HEK293 (cell line): ENCODE measurements around the gene PRSS1.

Experiments
- CTCF ChIA-PET: fragments of 350-600 bp; formaldehyde crosslinking; extraction: SDS; loops from one replicate; lab custom pipeline; 2021; ENCODE audit warnings: antibody characterized with exemption; lab: Yijun Ruan, JAX
- POLR2A ChIA-PET: fragments of 300-600 bp; formaldehyde crosslinking; extraction: SDS; loops from one replicate; lab custom pipeline; 2020; ENCODE audit warnings: antibody characterized with exemption, inconsistent platforms; lab: Yijun Ruan, JAX
- H3K27ac ChIP-seq: fragments of 200-500 bp; sonication (Bioruptor generic); 2 replicates; pipeline ENCODE4 v1.5.1; 2014; ENCODE audit warnings: low read depth, low read length, control low read depth, inconsistent platforms; ENCODE audit errors: extremely low read depth
- H3K36me3 ChIP-seq, 2 experiments: fragments of 200-500 bp in 1 of 2; sonication (Bioruptor generic) in 1 of 2; 1 replicate in 1 of 2; 2 replicates in 1 of 2; pipeline ENCODE4 v1.5.1; 2014 to 2017; ENCODE audit warnings: inconsistent platforms in 2 of 2, low read length in 2 of 2; ENCODE audit not compliant: control insufficient read depth in 2 of 2, insufficient read depth in 1 of 2
- H3K4me1 ChIP-seq: fragments of 200-500 bp; sonication (Bioruptor generic); 2 replicates; pipeline ENCODE4 v1.5.1; 2014; ENCODE audit warnings: mild to moderate bottlenecking, low read length, inconsistent platforms; ENCODE audit not compliant: control insufficient read depth, insufficient read depth
- H3K4me3 ChIP-seq: 2 replicates; pipeline ENCODE4 v1.5.1; 2011; ENCODE audit warnings: low read depth, mild to moderate bottlenecking, control low read depth, low read length, moderate library complexity
- H3K9me3 ChIP-seq: fragments of 200-500 bp; sonication (Bioruptor generic); 2 replicates; pipeline ENCODE4 v1.5.1; 2014; ENCODE audit warnings: low read depth, low read length, inconsistent platforms; ENCODE audit not compliant: control insufficient read depth, insufficient read depth
- BCL11B ChIP-seq: fragments of 450-650 bp; formaldehyde crosslinking; IDR thresholded peaks from 2 replicates; pipeline ENCODE4 v1.5.1; 2016; ENCODE audit warnings: low read depth, missing biosample characterization, missing genetic modification characterization
- GFI1B ChIP-seq: fragments of 450-650 bp; formaldehyde crosslinking; IDR thresholded peaks from 2 replicates; pipeline ENCODE4 v1.5.1; 2016; ENCODE audit warnings: missing biosample characterization, missing genetic modification characterization
- PRDM1 ChIP-seq: fragments of 450-650 bp; formaldehyde crosslinking; IDR thresholded peaks from 2 replicates; pipeline ENCODE4; 2016; ENCODE audit warnings: missing biosample characterization, missing genetic modification characterization
- ZEB2 ChIP-seq: fragments of 450-650 bp; formaldehyde crosslinking; IDR thresholded peaks from 2 replicates; pipeline ENCODE4 v1.5.1; 2016; ENCODE audit warnings: missing biosample characterization, missing genetic modification characterization
- ZFP69B ChIP-seq: fragments of 450-650 bp; formaldehyde crosslinking; IDR thresholded peaks from 2 replicates; pipeline ENCODE4 v1.5.1; 2016; ENCODE audit warnings: missing biosample characterization, missing genetic modification characterization
- ZNF16 ChIP-seq: fragments of 450-650 bp; formaldehyde crosslinking; IDR thresholded peaks from 2 replicates; pipeline ENCODE4 v1.5.1; 2016; ENCODE audit warnings: low read depth, missing biosample characterization, missing genetic modification characterization
- ZNF423 ChIP-seq: fragments of 450-650 bp; formaldehyde crosslinking; IDR thresholded peaks from 2 replicates; pipeline ENCODE4 v1.5.1; 2016; ENCODE audit warnings: missing biosample characterization, missing genetic modification characterization
- TF ChIP-seq, protein P1 (sequence below): fragments of 450-650 bp; formaldehyde crosslinking; IDR thresholded peaks from 2 replicates; pipeline ENCODE4 v1.5.1; 2016; ENCODE audit warnings: missing biosample characterization, missing genetic modification characterization
- TF ChIP-seq, protein P2 (sequence below): fragments of 450-650 bp; formaldehyde crosslinking; IDR thresholded peaks from 2 replicates; pipeline ENCODE4 v1.5.1; 2017; ENCODE audit warnings: missing biosample characterization, missing genetic modification characterization
- TF ChIP-seq, protein P3 (sequence below): fragments of 450-650 bp; formaldehyde crosslinking; IDR thresholded peaks from 2 replicates; pipeline ENCODE4 v1.5.1; 2017; ENCODE audit warnings: missing biosample characterization, missing genetic modification characterization
- TF ChIP-seq, protein P4 (sequence below): fragments of 450-650 bp; formaldehyde crosslinking; IDR thresholded peaks from 2 replicates; pipeline ENCODE4 v1.5.1; 2016; ENCODE audit warnings: missing biosample characterization, missing genetic modification characterization

Gene PRSS1

DNA sequence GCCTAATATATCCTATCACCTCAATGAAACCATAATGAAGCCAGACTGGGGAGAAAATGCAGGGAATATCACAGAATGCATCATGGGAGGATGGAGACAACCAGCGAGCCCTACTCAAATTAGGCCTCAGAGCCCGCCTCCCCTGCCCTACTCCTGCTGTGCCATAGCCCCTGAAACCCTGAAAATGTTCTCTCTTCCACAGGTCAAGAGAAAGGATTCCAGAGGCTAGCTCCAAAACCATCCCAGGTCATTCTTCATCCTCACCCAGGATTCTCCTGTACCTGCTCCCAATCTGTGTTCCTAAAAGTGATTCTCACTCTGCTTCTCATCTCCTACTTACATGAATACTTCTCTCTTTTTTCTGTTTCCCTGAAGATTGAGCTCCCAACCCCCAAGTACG, 53.0 kb downstream of the PRSS1 start:
- Histone ChIP-seq H3K36me3 (no peaks in the 10 kb centered on the region), H3K9me3 (no peaks in the 10 kb centered on the region), H3K4me3 (no peak overlapping the region), H3K27ac (no peak overlapping the region), H3K4me1 (no peaks in the 10 kb centered on the region)
- ChIA-PET CTCF (interaction anchor here (0.8 to 1.0 kb wide), 2 partner anchors 170 to 172 kb away, joined by 3 read pairs; no protein-coding TSS in a partner anchor), POLR2A (no interaction called here)
- TF ChIP-seq ZEB2 (tag by site-specific recombination) = no peak
- TF ChIP-seq BCL11B = no peak
- TF ChIP-seq ZNF16 (tag by site-specific recombination) = no peak
- TF ChIP-seq ZFP69B (tag by site-specific recombination) = no peak
- TF ChIP-seq, protein P1, sequence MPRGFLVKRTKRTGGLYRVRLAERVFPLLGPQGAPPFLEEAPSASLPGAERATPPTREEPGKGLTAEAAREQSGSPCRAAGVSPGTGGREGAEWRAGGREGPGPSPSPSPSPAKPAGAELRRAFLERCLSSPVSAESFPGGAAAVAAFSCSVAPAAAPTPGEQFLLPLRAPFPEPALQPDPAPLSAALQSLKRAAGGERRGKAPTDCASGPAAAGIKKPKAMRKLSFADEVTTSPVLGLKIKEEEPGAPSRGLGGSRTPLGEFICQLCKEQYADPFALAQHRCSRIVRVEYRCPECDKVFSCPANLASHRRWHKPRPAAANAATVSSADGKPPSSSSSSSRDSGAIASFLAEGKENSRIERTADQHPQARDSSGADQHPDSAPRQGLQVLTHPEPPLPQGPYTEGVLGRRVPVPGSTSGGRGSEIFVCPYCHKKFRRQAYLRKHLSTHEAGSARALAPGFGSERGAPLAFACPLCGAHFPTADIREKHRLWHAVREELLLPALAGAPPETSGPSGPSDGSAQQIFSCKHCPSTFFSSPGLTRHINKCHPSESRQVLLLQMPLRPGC = no peak
- TF ChIP-seq, protein P2, sequence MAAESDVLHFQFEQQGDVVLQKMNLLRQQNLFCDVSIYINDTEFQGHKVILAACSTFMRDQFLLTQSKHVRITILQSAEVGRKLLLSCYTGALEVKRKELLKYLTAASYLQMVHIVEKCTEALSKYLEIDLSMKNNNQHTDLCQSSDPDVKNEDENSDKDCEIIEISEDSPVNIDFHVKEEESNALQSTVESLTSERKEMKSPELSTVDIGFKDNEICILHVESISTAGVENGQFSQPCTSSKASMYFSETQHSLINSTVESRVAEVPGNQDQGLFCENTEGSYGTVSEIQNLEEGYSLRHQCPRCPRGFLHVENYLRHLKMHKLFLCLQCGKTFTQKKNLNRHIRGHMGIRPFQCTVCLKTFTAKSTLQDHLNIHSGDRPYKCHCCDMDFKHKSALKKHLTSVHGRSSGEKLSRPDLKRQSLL (tag by site-specific recombination) = no peak
- no peak for TF ChIP-seq PRDM1 (tag by site-specific recombination)
- TF ChIP-seq, protein P3, sequence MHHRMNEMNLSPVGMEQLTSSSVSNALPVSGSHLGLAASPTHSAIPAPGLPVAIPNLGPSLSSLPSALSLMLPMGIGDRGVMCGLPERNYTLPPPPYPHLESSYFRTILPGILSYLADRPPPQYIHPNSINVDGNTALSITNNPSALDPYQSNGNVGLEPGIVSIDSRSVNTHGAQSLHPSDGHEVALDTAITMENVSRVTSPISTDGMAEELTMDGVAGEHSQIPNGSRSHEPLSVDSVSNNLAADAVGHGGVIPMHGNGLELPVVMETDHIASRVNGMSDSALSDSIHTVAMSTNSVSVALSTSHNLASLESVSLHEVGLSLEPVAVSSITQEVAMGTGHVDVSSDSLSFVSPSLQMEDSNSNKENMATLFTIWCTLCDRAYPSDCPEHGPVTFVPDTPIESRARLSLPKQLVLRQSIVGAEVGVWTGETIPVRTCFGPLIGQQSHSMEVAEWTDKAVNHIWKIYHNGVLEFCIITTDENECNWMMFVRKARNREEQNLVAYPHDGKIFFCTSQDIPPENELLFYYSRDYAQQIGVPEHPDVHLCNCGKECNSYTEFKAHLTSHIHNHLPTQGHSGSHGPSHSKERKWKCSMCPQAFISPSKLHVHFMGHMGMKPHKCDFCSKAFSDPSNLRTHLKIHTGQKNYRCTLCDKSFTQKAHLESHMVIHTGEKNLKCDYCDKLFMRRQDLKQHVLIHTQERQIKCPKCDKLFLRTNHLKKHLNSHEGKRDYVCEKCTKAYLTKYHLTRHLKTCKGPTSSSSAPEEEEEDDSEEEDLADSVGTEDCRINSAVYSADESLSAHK (tag by site-specific recombination) = no peak
- TF ChIP-seq, protein P4, sequence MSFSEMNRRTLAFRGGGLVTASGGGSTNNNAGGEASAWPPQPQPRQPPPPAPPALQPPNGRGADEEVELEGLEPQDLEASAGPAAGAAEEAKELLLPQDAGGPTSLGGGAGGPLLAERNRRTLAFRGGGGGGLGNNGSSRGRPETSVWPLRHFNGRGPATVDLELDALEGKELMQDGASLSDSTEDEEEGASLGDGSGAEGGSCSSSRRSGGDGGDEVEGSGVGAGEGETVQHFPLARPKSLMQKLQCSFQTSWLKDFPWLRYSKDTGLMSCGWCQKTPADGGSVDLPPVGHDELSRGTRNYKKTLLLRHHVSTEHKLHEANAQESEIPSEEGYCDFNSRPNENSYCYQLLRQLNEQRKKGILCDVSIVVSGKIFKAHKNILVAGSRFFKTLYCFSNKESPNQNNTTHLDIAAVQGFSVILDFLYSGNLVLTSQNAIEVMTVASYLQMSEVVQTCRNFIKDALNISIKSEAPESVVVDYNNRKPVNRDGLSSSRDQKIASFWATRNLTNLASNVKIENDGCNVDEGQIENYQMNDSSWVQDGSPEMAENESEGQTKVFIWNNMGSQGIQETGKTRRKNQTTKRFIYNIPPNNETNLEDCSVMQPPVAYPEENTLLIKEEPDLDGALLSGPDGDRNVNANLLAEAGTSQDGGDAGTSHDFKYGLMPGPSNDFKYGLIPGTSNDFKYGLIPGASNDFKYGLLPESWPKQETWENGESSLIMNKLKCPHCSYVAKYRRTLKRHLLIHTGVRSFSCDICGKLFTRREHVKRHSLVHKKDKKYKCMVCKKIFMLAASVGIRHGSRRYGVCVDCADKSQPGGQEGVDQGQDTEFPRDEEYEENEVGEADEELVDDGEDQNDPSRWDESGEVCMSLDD (tag by site-specific recombination) = no peak
- TF ChIP-seq ZNF423 (tag by site-specific recombination) = no peak
- TF ChIP-seq GFI1B = no peak
- TF ChIP-seq, all 188 proteins: peak for 0
